HG03354 (cell line): ENCODE data around the gene TMEM88.
"Not testable (repeated sequence)": the region's sequence is repeated elsewhere in the genome, so short reads cannot be mapped to it uniquely, and the experiment has no call there.

Experiments used
- ATAC-seq: cut with Tn5 transposase; IDR thresholded peaks from one replicate; pipeline ENCODE4 v1.9.1; 2021; ENCODE audit warnings: mild to moderate bottlenecking; ENCODE audit not compliant: unreplicated experiment, poor library complexity, severe bottlenecking

Gene TMEM88

DNA sequence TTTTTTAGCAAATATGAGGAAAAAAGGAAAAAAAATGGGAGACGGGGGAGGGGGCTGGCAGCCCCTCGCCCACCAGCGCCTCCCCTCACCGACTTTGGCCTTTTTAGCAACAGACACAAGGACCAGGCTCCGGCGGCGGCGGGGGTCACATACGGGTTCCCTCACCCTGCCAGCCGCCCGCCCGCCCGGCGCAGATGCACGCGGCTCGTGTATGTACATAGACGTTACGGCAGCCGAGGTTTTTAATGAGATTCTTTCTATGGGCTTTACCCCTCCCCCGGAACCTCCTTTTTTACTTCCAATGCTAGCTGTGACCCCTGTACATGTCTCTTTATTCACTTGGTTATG lies 1.2 kb upstream of the TMEM88 start:
- ATAC-seq: no peak

DNA sequence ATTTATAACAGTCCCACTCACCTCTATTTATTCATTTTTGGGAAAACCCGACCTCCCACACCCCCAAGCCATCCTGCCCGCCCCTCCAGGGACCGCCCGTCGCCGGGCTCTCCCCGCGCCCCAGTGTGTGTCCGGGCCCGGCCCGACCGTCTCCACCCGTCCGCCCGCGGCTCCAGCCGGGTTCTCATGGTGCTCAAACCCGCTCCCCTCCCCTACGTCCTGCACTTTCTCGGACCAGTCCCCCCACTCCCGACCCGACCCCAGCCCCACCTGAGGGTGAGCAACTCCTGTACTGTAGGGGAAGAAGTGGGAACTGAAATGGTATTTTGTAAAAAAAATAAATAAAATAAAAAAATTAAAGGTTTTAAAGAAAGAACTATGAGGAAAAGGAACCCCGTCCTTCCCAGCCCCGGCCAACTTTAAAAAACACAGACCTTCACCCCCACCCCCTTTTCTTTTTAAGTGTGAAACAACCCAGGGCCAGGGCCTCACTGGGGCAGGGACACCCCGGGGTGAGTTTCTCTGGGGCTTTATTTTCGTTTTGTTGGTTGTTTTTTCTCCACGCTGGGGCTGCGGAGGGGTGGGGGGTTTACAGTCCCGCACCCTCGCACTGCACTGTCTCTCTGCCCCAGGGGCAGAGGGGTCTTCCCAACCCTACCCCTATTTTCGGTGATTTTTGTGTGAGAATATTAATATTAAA lies 638 bp upstream of the TMEM88 start:
- ATAC-seq: no peak

DNA sequence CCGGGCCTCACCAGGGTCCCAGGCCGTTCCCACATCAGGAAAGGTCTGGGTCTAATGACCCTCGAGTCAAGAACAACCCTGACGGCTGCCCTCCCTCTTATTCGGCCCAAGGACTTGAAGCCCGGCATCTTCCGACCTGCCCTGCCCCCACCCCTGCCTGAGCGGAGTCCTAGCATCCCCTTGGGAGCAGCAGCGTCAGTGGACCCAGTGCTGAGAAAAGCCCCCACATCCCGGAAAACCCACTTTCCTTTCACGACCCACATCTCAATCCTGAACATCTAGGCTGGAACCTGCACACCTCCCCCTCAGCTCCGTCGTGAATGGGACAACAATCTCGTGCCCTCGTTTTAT lies 769 bp downstream of the TMEM88 start:
- no peak for ATAC-seq

DNA sequence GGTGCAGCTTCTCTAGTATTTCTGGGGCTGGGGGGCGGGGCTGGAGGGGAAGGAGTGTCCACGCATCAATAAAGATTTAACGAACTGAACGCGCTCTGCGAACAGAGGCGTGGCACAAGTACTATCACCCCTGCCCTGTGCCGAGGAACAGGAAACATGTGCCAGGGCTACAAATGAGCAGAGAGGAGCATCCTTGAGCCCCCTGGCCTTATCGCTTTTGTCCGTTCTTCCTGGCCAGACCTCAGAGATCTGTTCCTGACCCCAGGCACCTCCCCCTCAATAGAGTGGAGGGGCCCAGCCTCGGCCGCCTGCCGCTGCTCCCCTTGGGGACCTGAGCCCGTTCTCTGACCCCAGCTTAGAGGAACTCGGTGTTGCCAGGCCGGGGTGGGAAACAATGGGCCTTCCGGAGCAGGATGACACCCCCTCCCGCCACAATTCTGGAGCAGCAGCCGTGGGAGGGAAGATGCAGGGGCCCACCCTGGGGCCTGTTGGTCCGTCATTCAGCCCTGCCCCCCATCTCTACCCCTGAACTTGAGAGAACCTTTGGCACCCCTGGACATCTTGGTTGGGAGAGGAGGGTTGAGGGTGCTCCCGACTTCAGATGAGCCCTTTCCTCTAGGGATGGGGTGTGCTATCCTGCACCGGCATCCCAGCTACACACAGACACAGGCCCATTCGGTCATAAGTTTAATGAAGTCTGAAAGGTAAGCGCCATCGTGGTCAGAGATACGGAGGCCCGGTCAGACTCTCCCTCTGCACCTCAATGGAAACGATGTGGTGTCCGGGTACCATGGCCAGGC lies 1.3 kb downstream of the TMEM88 start:
- no peak for ATAC-seq

DNA sequence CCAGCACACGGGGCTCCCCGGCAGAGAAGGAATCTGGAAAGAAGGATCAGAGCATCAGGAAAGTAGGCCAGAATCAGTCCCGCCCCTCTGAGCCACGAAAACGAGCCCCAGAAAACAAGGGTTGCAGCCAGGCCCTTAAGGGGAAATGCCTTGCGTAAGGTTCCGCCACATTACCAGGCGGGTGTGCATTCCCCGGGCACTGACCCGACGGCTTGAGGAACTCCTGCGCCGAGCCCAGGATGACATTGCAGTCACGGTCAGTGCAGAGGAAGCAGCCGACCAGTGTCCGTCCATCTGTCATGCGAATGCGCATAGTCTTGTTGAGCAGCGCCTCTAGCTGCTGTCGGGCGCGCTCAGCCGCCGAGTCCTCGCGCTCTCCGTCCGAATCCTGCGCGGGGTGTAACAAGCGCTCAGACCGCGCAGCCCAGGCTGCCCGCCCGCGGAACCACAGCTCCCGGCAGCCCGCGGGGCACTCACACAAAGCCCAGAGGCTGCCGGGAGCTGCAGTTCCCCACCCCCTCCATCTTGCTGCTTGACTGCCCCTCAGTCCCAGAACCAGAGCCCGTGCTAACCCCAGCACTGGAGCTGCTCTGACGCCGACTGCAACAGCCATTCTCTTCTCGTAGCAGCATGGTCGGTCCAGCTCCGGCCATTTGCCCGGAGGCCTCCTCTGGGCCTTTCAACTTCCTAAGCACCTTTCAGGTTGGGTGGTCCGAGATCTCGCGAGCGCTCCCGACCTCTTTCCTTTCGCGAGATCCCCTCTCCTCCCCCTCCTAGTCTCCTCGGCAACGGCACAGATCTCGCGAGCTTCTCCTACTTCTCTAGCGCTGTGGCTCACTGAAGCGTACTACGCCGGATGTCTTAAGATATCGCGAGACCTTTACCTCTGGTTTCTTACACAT lies 2.2 kb downstream of the TMEM88 start, which contains the start of gene NAA38:
Gene NAA38, minus strand, starts transcription at position 749 of the 902 bp plus-strand sequence. Its CDS starts 96 bp downstream, at position 653.
- ATAC-seq: peak; percentile 76

DNA sequence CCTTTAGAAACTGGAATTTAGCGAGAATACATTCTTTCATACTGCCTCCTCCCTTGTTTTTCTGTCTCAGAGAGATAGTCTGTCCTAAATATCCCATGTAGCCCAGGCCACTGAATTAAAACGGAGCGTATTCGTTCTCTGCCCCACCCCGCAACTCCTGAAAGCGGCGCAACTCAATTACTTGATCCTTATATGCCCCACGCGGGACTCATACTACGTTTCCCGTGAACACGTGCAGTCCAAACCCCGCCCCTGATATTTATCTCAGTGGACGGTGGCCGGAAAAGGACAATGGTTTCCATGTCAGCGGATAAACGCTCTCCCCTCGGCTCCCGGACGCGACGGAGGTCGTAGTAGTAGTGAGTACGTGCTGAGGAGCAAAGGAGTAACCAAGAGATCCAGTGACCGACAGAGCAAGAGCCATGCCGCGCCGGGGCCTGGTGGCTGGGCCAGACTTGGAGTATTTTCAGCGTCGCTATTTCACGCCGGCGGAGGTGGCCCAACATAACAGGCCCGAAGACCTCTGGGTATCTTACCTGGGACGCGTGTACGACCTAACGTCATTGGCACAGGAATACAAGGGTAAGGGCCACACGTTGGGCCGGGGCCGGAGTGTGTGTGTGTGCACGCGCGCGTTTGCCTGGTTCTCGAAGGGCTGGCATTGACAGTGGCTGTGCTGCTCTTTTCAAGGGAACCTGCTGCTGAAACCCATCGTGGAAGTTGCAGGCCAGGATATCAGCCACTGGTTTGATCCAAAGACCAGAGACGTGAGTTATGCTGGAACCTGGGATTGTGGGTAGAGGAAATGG lies 3.1 kb downstream of the TMEM88 start, which contains the start of gene CYB5D1:
Gene CYB5D1, plus strand, starts transcription at position 291 of the 809 bp plus-strand sequence. Its CDS starts 132 bp downstream, at position 423.
- ATAC-seq: peak; percentile 41

DNA sequence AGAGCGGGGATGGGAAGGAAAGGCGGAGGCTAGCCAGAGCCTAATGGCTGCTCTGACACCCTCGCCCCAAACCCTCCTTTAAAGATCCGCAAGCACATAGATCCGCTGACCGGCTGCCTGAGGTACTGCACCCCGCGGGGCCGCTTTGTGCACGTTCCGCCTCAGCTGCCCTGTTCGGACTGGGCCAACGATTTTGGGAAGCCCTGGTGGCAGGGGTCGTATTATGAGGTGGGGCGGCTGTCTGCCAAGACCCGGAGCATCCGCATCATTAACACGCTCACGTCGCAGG lies 3.6 kb downstream of the TMEM88 start:
- ATAC-seq: no peak

DNA sequence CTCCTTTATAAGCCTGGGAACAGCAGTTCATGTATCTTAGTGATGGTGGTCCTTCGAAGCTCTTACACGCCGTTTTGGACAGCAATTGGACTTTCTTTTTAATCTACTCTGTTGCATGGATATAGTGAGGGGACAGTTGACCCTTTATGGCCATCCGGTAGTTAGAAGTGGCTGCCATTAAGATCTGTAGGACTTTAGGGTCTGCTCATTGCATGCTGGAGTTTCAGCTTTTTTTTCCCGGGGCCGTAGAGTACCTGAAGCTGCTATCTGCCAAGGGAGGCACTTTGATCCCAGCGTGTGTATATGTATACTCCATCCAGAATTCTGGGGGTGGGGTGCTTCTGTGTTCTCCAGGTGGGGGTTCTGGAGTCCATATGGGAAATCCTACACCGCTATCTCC lies 4.2 kb downstream of the TMEM88 start:
- no peak for ATAC-seq

DNA sequence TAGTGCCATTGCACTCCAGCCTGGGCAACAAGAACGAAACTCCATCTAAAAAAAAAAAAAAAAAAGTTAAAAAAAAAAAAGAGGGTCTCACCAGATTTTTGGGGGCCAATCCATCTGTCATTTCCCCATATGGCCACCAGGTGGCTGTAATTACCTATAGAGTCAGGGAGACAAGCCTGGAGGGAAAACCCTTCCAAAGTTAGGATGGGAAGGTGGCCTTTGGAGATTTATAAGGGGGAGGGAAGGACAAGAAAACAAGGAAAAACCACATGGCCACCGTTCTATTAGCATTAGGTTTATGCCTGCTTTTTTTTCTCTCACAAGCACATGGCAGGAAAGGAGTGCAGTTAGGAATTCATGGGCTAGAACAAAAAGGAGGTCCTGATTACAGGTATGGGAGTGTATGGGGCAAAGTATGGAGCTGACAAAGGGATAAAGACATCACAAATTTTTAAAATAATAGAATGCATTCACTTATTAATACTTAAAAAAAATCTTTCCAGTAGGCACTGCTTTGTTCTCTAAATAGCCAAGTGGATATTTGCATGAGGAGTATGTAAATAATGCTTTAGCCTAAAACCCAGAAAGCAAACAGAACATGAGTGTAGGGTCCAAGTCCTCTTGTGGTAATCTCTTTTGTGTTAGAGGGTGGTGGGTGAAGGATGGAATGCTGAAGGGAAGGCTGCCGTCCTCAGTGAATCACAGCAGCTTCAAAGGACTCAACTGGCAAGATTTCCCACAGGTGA lies 8.0 kb downstream of the TMEM88 start:
- no peak for ATAC-seq

DNA sequence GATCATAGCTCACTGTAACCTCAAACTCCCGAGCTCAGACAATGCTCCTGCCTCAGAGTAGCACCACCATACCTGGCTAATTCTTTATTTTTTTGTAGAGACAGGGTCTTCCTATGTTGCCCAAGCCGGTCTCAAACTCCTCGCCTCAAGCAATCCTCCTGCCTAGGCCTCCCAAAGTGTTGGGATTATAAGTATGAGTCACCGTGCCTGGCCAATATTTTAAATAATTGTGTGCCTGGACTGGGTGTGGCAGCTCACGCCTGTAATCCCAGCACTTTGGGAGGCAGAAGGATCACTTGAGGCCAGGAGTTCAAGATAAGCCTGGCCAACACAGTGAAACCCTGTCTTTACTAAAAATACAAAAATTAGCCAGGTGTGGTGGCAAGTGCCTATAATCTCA lies 9.5 kb downstream of the TMEM88 start:
- not testable (repeated sequence) for ATAC-seq

DNA sequence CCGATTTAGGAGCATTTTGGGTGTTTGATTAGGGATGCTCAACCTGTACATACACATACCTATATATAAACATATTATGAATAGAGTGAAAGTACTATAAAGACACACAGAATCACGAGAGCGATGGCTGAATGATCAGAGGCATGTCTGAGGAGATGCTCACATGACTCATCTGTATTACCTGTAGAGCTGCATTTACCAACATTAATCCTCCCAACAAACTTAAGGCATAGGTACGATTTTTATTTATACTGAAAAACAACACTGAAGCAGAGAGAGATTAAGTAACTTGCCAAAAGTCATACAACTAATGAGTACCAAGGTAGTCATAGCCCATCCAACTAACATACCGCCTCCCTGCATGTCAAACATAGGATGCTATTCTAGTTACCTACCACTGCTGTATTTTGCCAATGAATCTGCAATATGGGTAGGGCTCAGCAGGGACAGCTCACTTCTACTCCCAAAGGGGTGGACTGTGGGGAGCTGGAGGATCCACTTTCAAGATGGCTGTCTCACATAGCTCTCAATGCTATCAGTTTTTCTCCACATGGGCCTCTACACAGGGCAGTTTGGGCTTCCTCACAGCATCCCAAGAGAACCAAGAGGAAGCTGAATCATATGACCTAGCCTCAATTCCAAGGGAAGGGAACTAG lies 10.3 kb downstream of the TMEM88 start:
- ATAC-seq: no peak

DNA sequence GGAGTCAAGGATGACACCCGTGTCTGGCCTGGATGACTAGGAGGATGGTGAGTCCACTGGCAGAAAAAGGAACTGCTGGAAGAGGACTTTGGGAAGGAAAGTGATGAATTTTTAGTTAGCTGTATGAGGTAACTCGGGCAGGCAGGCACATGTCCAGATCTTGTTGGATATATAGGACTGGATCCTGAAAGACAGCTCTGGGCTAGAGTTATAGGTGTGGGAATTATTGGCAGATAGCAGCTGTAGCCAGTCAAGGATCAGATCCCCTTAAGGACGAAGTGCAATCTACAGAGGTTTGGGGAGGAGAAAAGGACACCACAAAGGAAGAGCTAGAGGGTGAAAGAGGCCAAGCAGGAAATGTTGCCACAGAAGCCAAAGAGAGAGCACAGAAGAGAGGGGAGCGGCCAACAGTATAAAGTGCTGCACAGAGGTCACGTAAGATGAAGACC lies 13.0 kb downstream of the TMEM88 start:
- ATAC-seq: no peak

DNA sequence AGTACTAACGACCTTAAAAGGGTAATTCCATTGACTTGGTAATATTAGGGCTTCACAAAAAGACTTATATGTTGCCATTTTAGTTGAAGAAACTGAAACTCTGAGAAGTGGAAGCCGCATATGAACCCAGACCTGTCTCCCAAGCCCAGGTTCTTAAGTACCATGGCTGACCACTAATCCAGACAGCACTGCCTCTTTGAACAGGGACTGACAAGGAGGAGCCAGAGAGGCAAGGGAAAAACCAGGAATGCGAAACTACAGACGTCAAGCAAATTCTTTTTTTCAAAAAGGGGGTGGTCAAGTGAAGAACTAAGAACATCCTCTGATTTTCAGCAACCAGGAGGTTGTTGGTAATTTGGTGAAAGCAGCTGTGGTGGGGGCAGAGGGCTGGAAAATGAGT lies 18.2 kb downstream of the TMEM88 start:
- no peak for ATAC-seq

DNA sequence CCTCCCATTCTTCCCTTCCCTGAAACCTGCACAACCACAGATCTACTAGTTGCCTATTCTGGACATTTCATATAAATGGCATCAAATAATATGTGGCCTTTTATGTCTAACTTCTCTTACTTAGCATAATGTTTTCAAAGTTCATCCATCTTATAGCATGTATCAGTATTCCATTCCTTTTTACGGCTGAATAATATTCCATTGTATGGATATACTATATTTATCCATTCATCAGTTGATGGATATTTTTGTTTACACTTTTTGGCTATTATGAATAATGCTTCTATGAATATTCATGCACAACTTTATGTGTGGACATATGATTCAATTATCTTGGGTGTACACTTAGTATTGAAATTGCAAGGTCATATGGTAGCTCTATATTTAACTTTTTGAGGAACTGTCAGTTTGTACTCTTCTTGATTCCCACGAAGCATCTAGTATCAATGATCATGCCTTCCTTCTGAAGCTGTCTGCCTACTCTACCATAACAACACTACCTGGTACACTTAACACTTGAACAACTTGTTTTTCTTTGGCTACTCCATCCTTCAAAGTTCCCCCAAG lies 21.0 kb downstream of the TMEM88 start:
- ATAC-seq: no peak

DNA sequence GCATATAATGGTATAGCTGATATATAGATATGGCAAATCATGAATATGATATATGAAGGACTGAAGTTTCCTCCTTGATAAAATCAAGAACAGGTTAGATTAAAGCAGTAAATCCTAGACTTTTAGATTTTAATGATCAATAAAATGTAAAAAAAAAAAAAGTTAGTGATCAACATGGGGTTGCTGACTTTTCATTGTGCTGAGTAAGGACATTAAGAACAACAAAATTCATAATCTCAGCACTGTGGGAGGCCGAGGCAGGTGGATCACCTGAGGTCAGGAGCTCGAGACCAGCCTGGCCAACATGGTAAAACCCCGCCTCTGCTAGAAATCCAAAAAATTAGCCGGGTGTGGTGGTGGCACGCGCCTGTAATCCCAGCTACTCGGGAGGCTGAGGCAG lies 23.4 kb downstream of the TMEM88 start:
- no peak for ATAC-seq

DNA sequence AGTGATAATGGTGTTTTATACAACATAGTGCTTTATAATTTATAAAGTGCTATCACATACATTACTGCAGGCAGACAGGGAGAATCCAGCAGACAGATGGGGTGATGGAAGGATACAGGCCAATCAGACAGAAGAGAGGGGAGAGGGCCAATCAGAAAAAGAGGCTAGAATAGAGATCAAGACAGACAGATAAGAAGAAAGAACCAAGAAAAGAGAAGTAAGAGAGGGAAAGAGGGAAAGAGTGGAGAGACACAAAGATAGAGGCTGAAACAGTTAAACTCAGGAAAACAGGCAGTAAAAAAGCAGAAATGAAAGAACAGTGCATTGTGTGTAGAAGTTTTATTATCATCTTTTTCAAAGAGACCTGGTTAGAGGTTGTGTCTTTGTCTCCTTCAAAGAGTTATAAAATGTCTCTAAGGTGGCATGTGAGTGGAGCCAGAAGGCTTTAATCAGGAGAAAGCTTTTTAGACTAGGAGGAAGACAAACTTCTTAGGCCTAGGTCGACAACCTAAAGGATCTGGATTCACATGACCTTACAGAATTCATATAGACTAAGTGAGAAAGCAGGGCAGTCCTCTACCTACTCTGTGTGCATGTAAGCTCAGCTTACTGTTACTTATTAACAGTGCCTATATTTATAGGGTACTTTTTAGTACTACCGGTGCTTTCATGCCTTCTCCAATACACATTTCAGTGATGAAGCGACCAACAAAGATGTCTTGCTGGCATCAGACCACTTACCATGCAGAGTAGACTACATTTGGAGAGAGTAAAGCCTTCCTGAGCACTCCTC lies 25.4 kb downstream of the TMEM88 start:
- no peak for ATAC-seq

DNA sequence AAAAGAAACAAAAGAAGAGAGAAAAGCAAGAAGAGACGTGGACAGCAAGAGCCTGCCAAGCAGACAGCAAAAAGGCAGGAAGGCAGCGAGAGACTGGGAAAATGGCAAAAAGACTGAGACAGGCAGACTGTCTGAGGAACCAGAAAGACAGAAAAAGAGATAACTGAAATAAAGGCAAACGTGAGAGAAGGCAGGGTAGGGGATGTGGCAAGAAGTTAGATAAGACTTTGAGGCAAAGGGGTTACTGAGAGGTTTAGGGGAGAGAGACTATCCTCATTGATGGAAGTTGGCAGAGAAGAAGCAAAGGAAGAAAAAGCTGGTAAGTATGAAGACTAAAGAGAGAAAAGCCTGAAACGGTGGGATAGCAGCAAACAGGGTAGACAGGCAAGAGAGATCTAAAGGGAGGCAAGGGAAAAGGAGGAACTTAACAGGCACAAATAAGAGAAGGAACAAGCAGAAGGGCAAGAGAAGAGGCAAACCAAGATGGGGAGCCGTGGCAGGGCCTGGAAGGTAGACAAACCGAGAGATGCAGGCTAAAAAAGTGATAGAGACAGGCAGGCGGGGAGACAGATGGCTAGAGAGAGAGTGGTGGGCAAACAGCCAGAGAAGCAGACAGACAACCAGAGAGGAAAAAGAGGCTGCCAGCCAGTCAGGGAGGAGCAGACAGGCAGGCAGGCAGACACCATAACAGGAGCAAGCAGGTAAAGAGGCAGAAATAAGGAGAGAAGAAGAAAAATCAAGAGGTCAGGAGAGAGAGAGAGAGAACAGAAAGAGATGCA lies 26.6 kb downstream of the TMEM88 start:
- no peak for ATAC-seq
